Hepatocyte (in vitro differentiated cells): ENCODE measurements around the gene CSH1. TPM values are rescaled to one million over a fixed set of nuclear protein-coding genes. Genes with fewer than 3 reads are reported as not detected.

Experiments
- DNase-seq: peaks from one replicate; pipeline ENCODE4 v3.0.0-alpha.2; 2016; ENCODE audit warnings: low spot score
- H2AFZ ChIP-seq: fragments of 200-600 bp; sonication (generic); 2 replicates; pipeline ENCODE4 v1.6.0; 2016; ENCODE audit warnings: antibody characterized with exemption, mild to moderate bottlenecking
- H3K27ac ChIP-seq: fragments of 200-600 bp; sonication (generic); 2 replicates; pipeline ENCODE4 v1.5.1; 2016; ENCODE audit warnings: mild to moderate bottlenecking
- H3K27me3 ChIP-seq: fragments of 200-600 bp; sonication (generic); 2 replicates; pipeline ENCODE4 v1.6.1; 2016
- H3K36me3 ChIP-seq: fragments of 200-600 bp; sonication (generic); replicated peaks from 2 replicates; pipeline ENCODE4 v1.5.1; 2016; ENCODE audit warnings: low read depth; ENCODE audit not compliant: insufficient read depth
- H3K4me1 ChIP-seq: fragments of 200-600 bp; sonication (generic); 2 replicates; pipeline ENCODE4 v1.5.1; 2016; ENCODE audit warnings: mild to moderate bottlenecking, moderate library complexity; ENCODE audit not compliant: insufficient read depth
- H3K4me2 ChIP-seq: fragments of 200-600 bp; sonication (generic); 2 replicates; pipeline ENCODE4 v1.6.0; 2016
- H3K4me3 ChIP-seq: fragments of 200-600 bp; sonication (generic); 2 replicates; pipeline ENCODE4 v1.5.1; 2016; ENCODE audit warnings: mild to moderate bottlenecking
- H3K79me2 ChIP-seq: fragments of 200-600 bp; sonication (generic); 2 replicates; pipeline ENCODE4 v1.6.0; 2017; ENCODE audit warnings: mild to moderate bottlenecking
- H3K9me2 ChIP-seq: fragments of 200-600 bp; sonication (generic); replicated peaks from 2 replicates; pipeline ENCODE4 v1.6.0; 2017; ENCODE audit warnings: mild to moderate bottlenecking; ENCODE audit not compliant: insufficient read depth
- H3K9me3 ChIP-seq: fragments of 200-600 bp; sonication (generic); 2 replicates; pipeline ENCODE4 v1.5.1; 2016; ENCODE audit warnings: low read depth, mild to moderate bottlenecking
- H4K20me1 ChIP-seq: fragments of 200-600 bp; sonication (generic); 2 replicates; pipeline ENCODE4 v1.6.0; 2016; ENCODE audit warnings: mild to moderate bottlenecking; ENCODE audit not compliant: insufficient read depth, poor library complexity, severe bottlenecking
- EZH2 ChIP-seq: fragments of 200-600 bp; sonication (generic); IDR thresholded peaks from 2 replicates; pipeline ENCODE4 v1.6.1; 2016; ENCODE audit warnings: antibody characterized with exemption, mild to moderate bottlenecking, borderline replicate concordance
- EZH2phosphoT487 ChIP-seq: fragments of 200-600 bp; sonication (generic); IDR thresholded peaks from one replicate; pipeline ENCODE4 v1.6.1; 2018; ENCODE audit warnings: antibody characterized with exemption, mild to moderate bottlenecking, low read depth, moderate library complexity; ENCODE audit not compliant: unreplicated experiment, severe bottlenecking
- WGBS: methylation state at CpG from one replicate; pipeline ENCODE4 v1.1.6; 2016; ENCODE audit warnings: low lambda C conversion rate; ENCODE audit errors: missing lambda C conversion rate; 5-methylcytosine and 5-hydroxymethylcytosine counted together
- polyA plus RNA-seq: library from polyadenylated mRNA; unstranded; fragments of >200 nt; fragmentation: Nextera tagmentation; extraction: Ambion mirVana; gene quantifications from 2 replicates; pipeline ENCODE4 v1.2.1, GENCODE V29; 2016
- total RNA-seq: library from RNA; depleted of rRNA; stranded (reverse); fragments of >200 nt; gene quantifications from 2 replicates; pipeline ENCODE4 v1.2.3, GENCODE V29; 2014
- TF ChIP-seq, protein P1 (sequence below): fragments of 200-600 bp; sonication (generic); IDR thresholded peaks from 2 replicates; pipeline ENCODE4 v1.5.1; 2016; ENCODE audit warnings: antibody characterized with exemption, mild to moderate bottlenecking; ENCODE audit not compliant: poor library complexity

Gene CSH1
- total and polyA plus RNA-seq, 2 experiments from 2014 or later: 1.1 TPM; not detected in 1

GRCh38 chr17:63855185-63855584, 41.2 kb downstream of the CSH1 start:
- Histone ChIP-seq H3K36me3 (no peaks in the 10 kb centered on the region), H3K27me3 (no peaks in the 10 kb centered on the region), H4K20me1 (no peaks in the 10 kb centered on the region), H3K4me1 (no peaks in the 10 kb centered on the region), H3K9me2 (no peaks in the 10 kb centered on the region), H3K27ac (no peak overlapping the region), H3K4me3 (no peak overlapping the region), H3K4me2 (no peak overlapping the region), H3K9me3 (no peaks in the 10 kb centered on the region), H3K79me2 (no peaks in the 10 kb centered on the region), H2AFZ (no peak overlapping the region)
- WGBS: 94% methylated on average over 8 of the region's 8 CpGs
- no peak for DNase-seq
- TF ChIP-seq EZH2: no peak
- TF ChIP-seq, protein P1, sequence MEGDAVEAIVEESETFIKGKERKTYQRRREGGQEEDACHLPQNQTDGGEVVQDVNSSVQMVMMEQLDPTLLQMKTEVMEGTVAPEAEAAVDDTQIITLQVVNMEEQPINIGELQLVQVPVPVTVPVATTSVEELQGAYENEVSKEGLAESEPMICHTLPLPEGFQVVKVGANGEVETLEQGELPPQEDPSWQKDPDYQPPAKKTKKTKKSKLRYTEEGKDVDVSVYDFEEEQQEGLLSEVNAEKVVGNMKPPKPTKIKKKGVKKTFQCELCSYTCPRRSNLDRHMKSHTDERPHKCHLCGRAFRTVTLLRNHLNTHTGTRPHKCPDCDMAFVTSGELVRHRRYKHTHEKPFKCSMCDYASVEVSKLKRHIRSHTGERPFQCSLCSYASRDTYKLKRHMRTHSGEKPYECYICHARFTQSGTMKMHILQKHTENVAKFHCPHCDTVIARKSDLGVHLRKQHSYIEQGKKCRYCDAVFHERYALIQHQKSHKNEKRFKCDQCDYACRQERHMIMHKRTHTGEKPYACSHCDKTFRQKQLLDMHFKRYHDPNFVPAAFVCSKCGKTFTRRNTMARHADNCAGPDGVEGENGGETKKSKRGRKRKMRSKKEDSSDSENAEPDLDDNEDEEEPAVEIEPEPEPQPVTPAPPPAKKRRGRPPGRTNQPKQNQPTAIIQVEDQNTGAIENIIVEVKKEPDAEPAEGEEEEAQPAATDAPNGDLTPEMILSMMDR: no peak
- no peak for TF ChIP-seq EZH2phosphoT487

DNA sequence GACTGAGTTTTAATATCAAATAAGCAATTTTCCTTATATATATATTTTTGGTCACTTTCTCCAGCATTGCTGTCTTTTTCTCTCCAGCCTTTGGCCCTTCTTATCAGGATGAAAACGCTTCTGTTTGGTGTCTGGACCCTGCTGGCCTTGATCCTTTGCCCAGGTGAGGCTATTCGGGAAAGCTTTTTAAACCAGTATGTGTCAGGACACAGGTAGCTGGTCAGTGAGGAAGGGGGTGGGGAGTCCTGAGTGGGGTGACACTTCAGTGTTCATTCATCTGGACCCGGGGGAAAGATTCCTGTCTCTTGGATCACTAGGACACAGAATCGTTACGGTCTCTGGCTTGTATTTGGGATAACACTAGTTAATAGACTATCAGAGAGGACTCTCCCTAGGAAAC, 41.7 kb downstream of the CSH1 start:
- no peak overlapping the region for H3K27ac ChIP-seq

DNA sequence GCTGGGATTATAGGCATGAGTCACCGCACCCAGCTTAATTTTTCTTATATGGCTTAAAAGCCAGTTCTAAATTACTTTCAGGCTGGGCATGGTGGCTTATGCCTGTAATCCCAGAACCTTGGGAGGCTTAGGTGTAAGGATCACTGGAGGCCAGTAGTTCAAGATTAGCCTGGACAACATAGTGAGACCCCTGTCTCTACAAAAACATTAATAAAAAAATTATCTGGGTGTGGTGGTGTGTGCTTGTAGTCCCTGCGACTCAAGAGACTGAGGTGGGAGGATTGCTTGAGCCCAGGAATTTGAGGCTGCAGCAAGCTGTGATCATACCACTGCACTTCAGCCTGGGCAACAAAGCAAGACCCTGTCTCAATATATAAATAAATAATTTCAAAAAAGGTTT, 43.1 kb downstream of the CSH1 start:
- no peak overlapping the region for H3K27ac ChIP-seq
- H3K79me2 ChIP-seq: no peaks in the 10 kb centered on the region
- no peaks in the 10 kb centered on the region for H3K9me3 ChIP-seq
- no peaks in the 10 kb centered on the region for H3K36me3 ChIP-seq
- no peak overlapping the region for H3K4me2 ChIP-seq
- H2AFZ ChIP-seq: no peak overlapping the region
- H3K27me3 ChIP-seq: no peaks in the 10 kb centered on the region
- no peaks in the 10 kb centered on the region for H3K9me2 ChIP-seq
- TF ChIP-seq EZH2 (no peak), EZH2phosphoT487 (no peak)
- TF ChIP-seq, protein P1: no peak
- peaks cover 5% of the 10 kb centered on the region for H3K4me1 ChIP-seq
- no peaks in the 10 kb centered on the region for H4K20me1 ChIP-seq
- no peak for DNase-seq
- no peak overlapping the region for H3K4me3 ChIP-seq
- 95% methylated on average over 2 of the region's 2 CpGs for WGBS

More for the DNA sequence above, 41.7 kb downstream of the CSH1 start:
- no peaks in the 10 kb centered on the region for H3K4me1 ChIP-seq
- TF ChIP-seq, protein P1: no peak
- no peak for TF ChIP-seq EZH2
- no peak for TF ChIP-seq EZH2phosphoT487
- no peaks in the 10 kb centered on the region for H3K9me2 ChIP-seq
- no peak overlapping the region for H3K4me2 ChIP-seq
- no peaks in the 10 kb centered on the region for H3K79me2 ChIP-seq
- no peak overlapping the region for H2AFZ ChIP-seq
- H3K36me3 ChIP-seq: no peaks in the 10 kb centered on the region
- 76% methylated on average over 5 of the region's 5 CpGs for WGBS
- no peak overlapping the region for H3K4me3 ChIP-seq
- no peaks in the 10 kb centered on the region for H3K9me3 ChIP-seq
- H3K27me3 ChIP-seq: no peaks in the 10 kb centered on the region
- no peaks in the 10 kb centered on the region for H4K20me1 ChIP-seq
- DNase-seq: no peak

GRCh38 chr17:63850401-63850800, 46.0 kb downstream of the CSH1 start:
- TF ChIP-seq, protein P1: no peak
- TF ChIP-seq EZH2 (no peak), EZH2phosphoT487 (no peak)
- Histone ChIP-seq H3K4me3 (no peak overlapping the region), H3K36me3 (no peaks in the 10 kb centered on the region), H3K4me2 (no peak overlapping the region), H3K79me2 (no peaks in the 10 kb centered on the region), H4K20me1 (no peaks in the 10 kb centered on the region), H2AFZ (no peak overlapping the region), H3K27ac (no peak overlapping the region), H3K4me1 (peaks cover 5% of the 10 kb centered on the region), H3K9me3 (no peaks in the 10 kb centered on the region), H3K27me3 (no peaks in the 10 kb centered on the region), H3K9me2 (no peaks in the 10 kb centered on the region)
- 91% methylated on average over 5 of the region's 9 CpGs for WGBS
- DNase-seq: no peak
